GM23248 (cell line): Measurements from ENCODE around the gene KLRC4. TPM values are rescaled to one million over a fixed set of nuclear protein-coding genes. Genes with fewer than 3 reads are reported as not detected.
"Not testable (repeated sequence)": the region's sequence is repeated elsewhere in the genome, so short reads cannot be mapped to it uniquely, and the experiment has no call there.

Experiments
- DNase-seq: peaks from one replicate; pipeline ENCODE4 v3.0.0-alpha.2; 2015
- H2AFZ ChIP-seq: fragments of 200-600 bp; sonication (generic); 2 replicates; pipeline ENCODE4 v1.6.1; 2016; ENCODE audit warnings: antibody characterized with exemption
- H3F3A ChIP-seq: fragments of 200-600 bp; sonication (generic); 2 replicates; pipeline ENCODE4 v1.6.1; 2016; ENCODE audit warnings: mild to moderate bottlenecking, antibody characterized with exemption, mixed run types; ENCODE audit not compliant: insufficient read depth
- H3K27ac ChIP-seq: fragments of 200-600 bp; sonication (generic); 2 replicates; pipeline ENCODE4 v1.5.1; 2016; ENCODE audit warnings: mild to moderate bottlenecking
- H3K27me3 ChIP-seq: fragments of 200-600 bp; sonication (generic); replicated peaks from 2 replicates; pipeline ENCODE4 v1.6.1; 2016; ENCODE audit warnings: mild to moderate bottlenecking; ENCODE audit not compliant: insufficient read depth
- H3K36me3 ChIP-seq: fragments of 200-600 bp; sonication (generic); 2 replicates; pipeline ENCODE4 v1.6.1; 2016; ENCODE audit warnings: low read depth, mild to moderate bottlenecking
- H3K4me1 ChIP-seq: fragments of 200-600 bp; sonication (generic); 2 replicates; pipeline ENCODE4 v1.6.1; 2016; ENCODE audit warnings: mild to moderate bottlenecking; ENCODE audit not compliant: insufficient read depth
- H3K4me2 ChIP-seq: fragments of 200-600 bp; sonication (generic); one replicate; pipeline ENCODE4 v1.6.1; 2016; ENCODE audit warnings: mild to moderate bottlenecking; ENCODE audit not compliant: unreplicated experiment
- H3K4me3 ChIP-seq: fragments of 200-600 bp; sonication (generic); 2 replicates; pipeline ENCODE4 v1.5.1; 2016; ENCODE audit warnings: mild to moderate bottlenecking
- H3K79me2 ChIP-seq: fragments of 200-600 bp; sonication (generic); 2 replicates; pipeline ENCODE4 v1.6.1; 2016; ENCODE audit warnings: mild to moderate bottlenecking; ENCODE audit not compliant: insufficient read depth
- H3K9ac ChIP-seq: fragments of 200-600 bp; sonication (generic); 2 replicates; pipeline ENCODE4 v1.6.1; 2016; ENCODE audit warnings: mild to moderate bottlenecking
- H3K9me2 ChIP-seq: fragments of 200-600 bp; sonication (generic); 2 replicates; pipeline ENCODE4 v1.6.1; 2016; ENCODE audit warnings: mixed run types, mild to moderate bottlenecking, moderate library complexity; ENCODE audit not compliant: insufficient read depth
- H3K9me3 ChIP-seq: fragments of 200-600 bp; sonication (generic); one replicate; pipeline ENCODE4 v1.6.1; 2017; ENCODE audit warnings: low read depth
- H4K20me1 ChIP-seq: fragments of 200-600 bp; sonication (generic); 2 replicates; pipeline ENCODE4 v1.6.0; 2016; ENCODE audit not compliant: insufficient read depth
- EZH2 ChIP-seq: fragments of 200-600 bp; sonication (generic); IDR thresholded peaks from 2 replicates; pipeline ENCODE4 v1.6.1; 2018; ENCODE audit warnings: antibody characterized with exemption, mild to moderate bottlenecking; ENCODE audit not compliant: insufficient read depth, poor library complexity, severe bottlenecking
- EZH2phosphoT487 ChIP-seq: fragments of 200-600 bp; sonication (generic); IDR thresholded peaks from 2 replicates; pipeline ENCODE4 v1.6.1; 2018; ENCODE audit warnings: antibody characterized with exemption, moderate library complexity, mild to moderate bottlenecking, low read depth; ENCODE audit not compliant: insufficient read depth
- WGBS, 2 experiments: methylation state at CpG; one replicate each; pipeline ENCODE4 v1.1.6; 2015 to 2017; ENCODE audit warnings: low lambda C conversion rate in 2 of 2, low coverage in 1 of 2; ENCODE audit errors: missing lambda C conversion rate in 2 of 2; 5-methylcytosine and 5-hydroxymethylcytosine counted together
- in situ Hi-C: fragments of 300-500 bp; cut with MboI; formaldehyde crosslinking; loops from 2 replicates; pipeline ENCODE4 v1.15.0; 2020
- polyA plus RNA-seq: library from polyadenylated mRNA; unstranded; fragments of >200 nt; fragmentation: Nextera tagmentation; extraction: Ambion mirVana; gene quantifications from 2 replicates; pipeline ENCODE4 v1.2.1, GENCODE V29; 2016
- total RNA-seq: library from RNA; depleted of rRNA; stranded (reverse); fragments of >200 nt; shearing (Covaris generic); gene quantifications from 2 replicates; pipeline ENCODE4 v1.2.3, GENCODE V29; 2014

KLRC4 gene
- total and polyA plus RNA-seq, 2 experiments from 2014 or later: not detected

DNA sequence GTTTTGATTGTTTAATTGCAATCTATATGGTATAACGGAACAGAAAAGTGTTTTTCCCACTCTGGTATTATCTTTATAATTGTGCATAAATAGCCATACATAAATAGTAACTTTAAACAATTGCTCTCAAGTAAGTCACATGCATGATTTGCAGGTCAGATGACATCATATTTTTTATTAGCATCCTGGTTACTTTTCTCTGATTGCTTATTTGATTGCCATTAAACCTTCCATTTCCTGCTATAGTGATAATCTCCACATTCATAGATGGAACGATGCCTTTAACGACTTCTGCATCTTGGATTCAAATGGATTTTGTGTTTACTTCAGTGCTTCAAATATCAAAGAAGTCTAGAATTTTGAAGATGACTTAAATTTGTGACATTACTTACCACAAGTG lies 16.3 kb downstream of the KLRC4 start:
- no peak overlapping the region for H3K9ac ChIP-seq
- no peaks in the 10 kb centered on the region for H3K79me2 ChIP-seq
- H3K4me2 ChIP-seq: no peak overlapping the region
- in situ Hi-C loops: no loop called here
- H3K9me2 ChIP-seq: no peaks in the 10 kb centered on the region
- 53 to 54% methylated on average over 3 of the region's 3 CpGs for WGBS, 2 experiments
- H3K27ac ChIP-seq: no peak overlapping the region
- no peak overlapping the region for H2AFZ ChIP-seq
- H3K9me3 ChIP-seq: no peaks in the 10 kb centered on the region
- DNase-seq: no peak
- no peaks in the 10 kb centered on the region for H4K20me1 ChIP-seq
- H3K27me3 ChIP-seq: no peaks in the 10 kb centered on the region
- no peaks in the 10 kb centered on the region for H3F3A ChIP-seq
- H3K36me3 ChIP-seq: no peaks in the 10 kb centered on the region
- peaks cover 23% of the 10 kb centered on the region for H3K4me1 ChIP-seq
- no peak overlapping the region for H3K4me3 ChIP-seq
- no peak for TF ChIP-seq EZH2
- no peak for TF ChIP-seq EZH2phosphoT487

DNA sequence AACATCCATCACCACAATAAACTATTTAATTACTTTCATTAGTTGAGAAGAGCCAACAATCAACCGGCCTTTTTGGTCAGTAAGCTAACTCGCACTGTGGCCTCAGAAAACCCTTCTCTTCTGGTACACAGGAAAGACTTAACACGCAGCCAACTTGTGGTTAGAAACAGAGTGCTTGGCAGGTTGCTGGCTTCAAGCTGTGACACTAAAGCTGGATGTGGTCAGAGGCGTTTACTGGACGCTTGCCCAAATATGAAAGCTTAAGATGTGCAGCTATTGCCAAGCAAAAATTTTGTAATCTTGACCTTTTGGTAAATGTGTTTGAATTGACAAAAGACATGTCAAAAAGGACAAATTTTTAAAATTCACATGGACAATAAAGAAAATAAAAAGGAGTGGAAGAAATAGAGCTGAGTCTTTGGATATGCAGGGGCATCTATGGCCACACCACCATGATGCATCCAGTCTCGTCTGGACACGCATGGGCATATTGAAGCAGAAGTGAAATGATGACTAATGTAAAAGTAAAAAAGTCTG lies 17.1 kb downstream of the KLRC4 start:
- H3K27ac ChIP-seq: peak overlapping the region; percentile 6; the same call in 1 of the 2 replicates
- H3K4me1 ChIP-seq: peaks cover 23% of the 10 kb centered on the region
- H3K4me3 ChIP-seq: no peak overlapping the region
- H4K20me1 ChIP-seq: no peaks in the 10 kb centered on the region
- H3K9me3 ChIP-seq: no peaks in the 10 kb centered on the region
- peak; percentile 90 for DNase-seq
- no peak for TF ChIP-seq EZH2phosphoT487
- no peak for TF ChIP-seq EZH2
- H3K9ac ChIP-seq: no peak overlapping the region
- no peaks in the 10 kb centered on the region for H3K9me2 ChIP-seq
- H3K36me3 ChIP-seq: no peaks in the 10 kb centered on the region
- WGBS, 2 experiments: 17 to 25% methylated on average over 7 of the region's 7 CpGs
- H3K79me2 ChIP-seq: no peaks in the 10 kb centered on the region
- no peaks in the 10 kb centered on the region for H3K27me3 ChIP-seq
- H3K4me2 ChIP-seq: peak overlapping the region; percentile 16
- H3F3A ChIP-seq: no peaks in the 10 kb centered on the region
- in situ Hi-C loops: no loop called here
- H2AFZ ChIP-seq: no peak overlapping the region

DNA sequence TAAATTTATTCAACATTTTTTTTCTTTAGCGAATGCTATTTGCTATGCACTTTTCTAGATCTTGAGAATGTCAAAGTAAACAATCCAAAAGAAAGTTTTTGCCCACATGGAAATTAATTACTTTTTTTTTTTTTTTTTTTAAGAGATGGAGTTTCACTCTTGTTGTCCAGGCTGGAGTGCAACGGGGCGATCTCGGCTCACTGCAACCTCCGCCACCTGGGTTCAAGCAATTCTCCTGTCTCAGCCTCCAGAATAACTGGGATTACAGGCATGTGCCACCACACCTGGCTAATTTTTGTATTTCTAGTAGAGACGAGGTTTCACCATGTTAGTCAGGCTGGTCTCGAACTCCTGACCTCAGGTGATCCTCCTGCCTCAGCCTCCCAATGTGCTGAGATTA lies 18.6 kb downstream of the KLRC4 start:
- H3K9ac ChIP-seq, H2AFZ ChIP-seq, H3K27ac ChIP-seq, H3K4me2 ChIP-seq, H3K9me3 ChIP-seq, H4K20me1 ChIP-seq, DNase-seq, H3K27me3 ChIP-seq, H3F3A ChIP-seq, H3K36me3 ChIP-seq, H3K9me2 ChIP-seq, H3K4me3 ChIP-seq, in situ Hi-C loops, H3K79me2 ChIP-seq: not testable (repeated sequence)
- peaks cover 23% of the 10 kb centered on the region for H3K4me1 ChIP-seq
- 89 to 94% methylated on average over 7 of the region's 7 CpGs for WGBS, 2 experiments

DNA sequence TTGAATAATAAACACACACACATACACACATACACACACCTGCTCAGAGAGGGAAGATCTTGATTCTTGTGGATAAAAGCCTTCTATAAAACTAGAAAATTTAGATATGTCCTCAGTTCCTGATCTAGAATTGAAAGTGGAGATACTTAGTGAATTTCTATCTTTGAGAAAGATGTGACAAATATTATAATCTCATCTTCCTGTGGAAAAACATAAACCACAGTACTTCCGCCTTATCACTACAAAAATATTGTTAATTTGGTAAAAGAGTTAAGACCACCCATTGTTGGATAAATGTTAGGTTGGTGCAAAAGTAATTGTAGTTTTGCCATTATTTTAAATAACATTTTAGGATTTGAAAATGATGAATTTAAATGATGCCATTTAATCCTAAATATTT lies 19.7 kb downstream of the KLRC4 start, which contains the start of gene KLRK1:
Gene KLRK1, minus strand, starts transcription at position 138 of the 400 bp plus-strand sequence. CDS start 1,231 bp downstream, outside the sequence.
- in situ Hi-C loops: no loop called here
- H3F3A ChIP-seq: 0 out of 2 replicates have a peak, but pooled peaks cover 2% of the 10 kb centered on the region
- H3K4me3 ChIP-seq: no peak within 1 kb of the TSS
- peaks cover 26% of the 10 kb centered on the region for H3K4me1 ChIP-seq
- no peak for TF ChIP-seq EZH2phosphoT487
- TF ChIP-seq EZH2: no peak
- H4K20me1 ChIP-seq: no peaks in the 10 kb centered on the region
- no peak within 1 kb of the TSS for H2AFZ ChIP-seq
- no peaks in the 10 kb centered on the region for H3K27me3 ChIP-seq
- DNase-seq: no peak
- H3K27ac ChIP-seq: no peak within 1 kb of the TSS
- no peaks in the 10 kb centered on the region for H3K79me2 ChIP-seq
- H3K4me2 ChIP-seq: no peak within 1 kb of the TSS
- no peaks in the 10 kb centered on the region for H3K9me3 ChIP-seq
- H3K9ac ChIP-seq: no peak within 1 kb of the TSS
- H3K36me3 ChIP-seq: no peaks in the 10 kb centered on the region
- 98 to 100% methylated on average over 1 of the region's 1 CpG for WGBS, 2 experiments
- no peaks in the 10 kb centered on the region for H3K9me2 ChIP-seq
